GM19193 (cell line): Measurements from ENCODE around the gene NELFA.

Experiments used
- POLR2A ChIP-seq: IDR thresholded peaks from 4 replicates; pipeline ENCODE4 v1.6.1; 2011; ENCODE audit not compliant: insufficient read depth, insufficient read length; ENCODE audit errors: extremely low read depth

The NELFA gene

GRCh38 chr4:1989533-1990347 lies 19.0 kb downstream of the NELFA start:
- TF ChIP-seq POLR2A, result no peak

GRCh38 chr4:1988327-1988724 lies 20.4 kb downstream of the NELFA start:
- TF ChIP-seq POLR2A, result no peak

- TF ChIP-seq POLR2A, result no peak
These were observed 20.9 kb downstream of the NELFA start for GRCh38 chr4:1987721-1988326.

- TF ChIP-seq POLR2A, result no peak
These were observed 21.5 kb downstream of the NELFA start for GRCh38 chr4:1987296-1987695.

- TF ChIP-seq POLR2A, result no peak
These were observed 22.1 kb downstream of the NELFA start for GRCh38 chr4:1986578-1987210.

- TF ChIP-seq POLR2A, result no peak
These were observed 22.8 kb downstream of the NELFA start for GRCh38 chr4:1985780-1986577.

GRCh38 chr4:1985294-1985693 lies 23.5 kb downstream of the NELFA start:
- no peak for TF ChIP-seq POLR2A

GRCh38 chr4:1984406-1985191 lies 24.2 kb downstream of the NELFA start:
- no peak for TF ChIP-seq POLR2A

- TF ChIP-seq POLR2A, result no peak
These were observed 24.8 kb downstream of the NELFA start for GRCh38 chr4:1983846-1984405.

- no peak for TF ChIP-seq POLR2A
These were observed 25.5 kb downstream of the NELFA start for GRCh38 chr4:1983053-1983845.

- no peak for TF ChIP-seq POLR2A
These were observed 26.4 kb downstream of the NELFA start for GRCh38 chr4:1982124-1983052.

GRCh38 chr4:1981251-1982058 lies 27.3 kb downstream of the NELFA start:
- no peak for TF ChIP-seq POLR2A

- TF ChIP-seq POLR2A, result no peak
These were observed 28.2 kb downstream of the NELFA start for GRCh38 chr4:1980561-1981041.
